Adrenal gland (tissue), 5 donors: Measurements from ENCODE around the gene VPS37D.

ENCODE experiments used
- POLR2A ChIP-seq, 2 donors: fragments of 450-650 bp; IDR thresholded peaks; one replicate each; pipeline ENCODE4 v1.6.1; 2017; ENCODE audit warnings: antibody characterized with exemption in 2 of 2, mild to moderate bottlenecking in 2 of 2, moderate library complexity in 1 of 2
- TF ChIP-seq, protein P1 (sequence below), 6 experiments: fragments of 450-650 bp in 4 of 6; fragments of 200-600 bp in 2 of 6; sonication (generic) in 1 of 6; IDR thresholded peaks; 1 replicate in 5 of 6; 2 replicates in 1 of 6; pipeline versions ENCODE4 v1.5.1 to v1.8.0; 2016 to 2021; ENCODE audit warnings: antibody characterized with exemption in 6 of 6, mild to moderate bottlenecking in 2 of 6, moderate library complexity in 1 of 6
- donor health status: DM: no; HTN: no; CAD: no.

DNA sequence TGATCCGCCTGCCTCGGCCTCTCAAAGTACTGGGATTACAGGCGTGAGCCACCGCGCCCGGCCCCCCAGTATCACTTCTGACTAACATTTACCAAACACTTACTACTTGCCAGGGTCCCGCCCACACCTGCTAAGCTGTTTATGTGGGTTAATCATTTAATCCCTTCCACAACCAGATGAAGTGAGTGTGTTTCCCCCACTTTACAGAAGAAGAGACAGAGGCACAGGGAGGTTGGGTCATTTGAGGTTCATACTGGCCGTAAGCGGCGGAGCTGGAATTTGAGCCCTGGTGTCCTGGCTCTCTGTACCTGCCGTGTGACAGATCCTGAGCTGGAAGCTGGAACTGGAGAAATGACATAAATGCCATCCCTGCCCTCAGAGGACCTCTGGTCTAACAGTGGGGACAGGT is 15.1 kb upstream of the VPS37D start:
- TF ChIP-seq, protein P1, sequence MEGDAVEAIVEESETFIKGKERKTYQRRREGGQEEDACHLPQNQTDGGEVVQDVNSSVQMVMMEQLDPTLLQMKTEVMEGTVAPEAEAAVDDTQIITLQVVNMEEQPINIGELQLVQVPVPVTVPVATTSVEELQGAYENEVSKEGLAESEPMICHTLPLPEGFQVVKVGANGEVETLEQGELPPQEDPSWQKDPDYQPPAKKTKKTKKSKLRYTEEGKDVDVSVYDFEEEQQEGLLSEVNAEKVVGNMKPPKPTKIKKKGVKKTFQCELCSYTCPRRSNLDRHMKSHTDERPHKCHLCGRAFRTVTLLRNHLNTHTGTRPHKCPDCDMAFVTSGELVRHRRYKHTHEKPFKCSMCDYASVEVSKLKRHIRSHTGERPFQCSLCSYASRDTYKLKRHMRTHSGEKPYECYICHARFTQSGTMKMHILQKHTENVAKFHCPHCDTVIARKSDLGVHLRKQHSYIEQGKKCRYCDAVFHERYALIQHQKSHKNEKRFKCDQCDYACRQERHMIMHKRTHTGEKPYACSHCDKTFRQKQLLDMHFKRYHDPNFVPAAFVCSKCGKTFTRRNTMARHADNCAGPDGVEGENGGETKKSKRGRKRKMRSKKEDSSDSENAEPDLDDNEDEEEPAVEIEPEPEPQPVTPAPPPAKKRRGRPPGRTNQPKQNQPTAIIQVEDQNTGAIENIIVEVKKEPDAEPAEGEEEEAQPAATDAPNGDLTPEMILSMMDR (IDR thresholded peaks at IDR 0.05), result no peak
- TF ChIP-seq POLR2A (IDR thresholded peaks at IDR 0.05), result no peak
